ENCODE results near the gene ETHE1. TPM values are rescaled to one million over a fixed set of nuclear protein-coding genes. Genes with fewer than 3 reads are reported as not detected.

Gene ETHE1
- total RNA-seq, 1 donor: 52.1 TPM

DNA sequence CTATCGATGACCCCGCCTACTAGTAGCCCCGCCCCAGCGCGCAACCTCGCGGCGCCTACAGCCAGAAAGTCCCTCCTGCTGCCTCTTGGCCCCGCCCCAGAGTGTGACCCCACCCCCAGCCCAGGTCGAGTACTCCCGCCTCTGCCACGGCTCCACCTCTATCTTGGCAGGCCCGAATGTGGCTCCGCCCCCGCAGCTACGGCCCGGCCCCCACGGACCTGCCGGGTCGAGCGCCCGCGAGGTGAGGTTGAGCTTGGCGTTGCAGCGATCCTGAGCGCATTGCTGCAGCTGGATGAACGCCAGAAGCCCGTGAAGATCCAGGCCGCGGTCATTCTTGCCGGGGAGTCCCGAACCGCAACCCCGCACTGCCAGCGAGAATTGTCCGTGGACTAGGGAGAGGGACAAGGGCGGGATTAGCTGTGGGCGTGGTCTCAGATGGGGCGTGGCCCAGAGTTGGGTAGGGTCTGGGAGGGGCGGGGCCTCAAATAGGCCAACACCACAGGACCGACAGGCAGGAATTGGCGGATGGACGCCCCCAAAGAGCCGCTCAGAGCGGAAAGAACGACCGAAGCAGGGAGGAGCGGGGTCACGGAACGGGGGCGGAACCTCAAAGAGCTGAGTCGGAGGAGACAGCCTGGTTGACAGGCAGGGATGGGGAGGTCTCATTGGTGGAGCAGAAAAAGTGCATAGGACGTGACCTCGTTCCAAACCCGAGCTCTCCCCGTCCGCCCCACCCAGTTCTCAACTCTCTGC lies 63.4 kb downstream of the ETHE1 start:
- H3K27ac ChIP-seq (ENCODE audit: low read depth, low read length): no peak overlapping the region

DNA sequence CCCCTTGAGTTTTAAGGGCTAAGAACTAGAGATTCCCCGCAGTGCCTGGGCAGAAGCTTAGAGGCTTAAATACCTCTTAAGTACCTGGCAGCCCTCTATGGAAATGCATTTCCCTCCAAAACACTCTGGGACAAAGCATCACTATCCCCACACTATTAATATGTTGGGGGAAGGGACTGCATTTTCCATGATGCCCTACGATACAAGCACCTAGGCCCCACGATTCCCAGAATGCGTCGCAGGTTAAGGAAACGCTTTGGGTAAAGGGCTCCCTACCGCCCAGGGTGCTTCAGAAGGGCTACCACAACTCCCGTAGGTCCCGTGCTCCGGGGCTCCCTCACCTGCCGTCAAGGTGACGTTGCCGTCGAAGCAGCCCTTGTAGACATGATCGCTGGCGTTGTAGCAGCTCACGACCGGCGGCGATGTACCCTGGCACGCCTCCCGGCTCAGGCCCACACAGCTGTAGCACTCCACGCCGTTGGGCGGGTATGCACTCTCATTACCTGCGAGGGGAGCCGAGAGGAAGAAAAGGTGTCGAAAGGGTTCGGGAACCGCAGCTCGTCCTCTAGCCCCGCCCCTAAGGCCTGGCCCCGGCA lies 64.1 kb downstream of the ETHE1 start:
- peaks cover 8% of the 10 kb centered on the region for H3K27me3 ChIP-seq (ENCODE audit: insufficient read depth, low read length)
- no peaks in the 10 kb centered on the region for H3K79me2 ChIP-seq (ENCODE audit: insufficient read depth, low read length)
- DNase-seq (ENCODE audit: insufficient read length, low spot score, missing footprints): no peak
- peaks cover 7% of the 10 kb centered on the region for H3K4me1 ChIP-seq (ENCODE audit: insufficient read depth, low read length)
- H3K27ac ChIP-seq (ENCODE audit: low read depth, low read length): no peak overlapping the region
- H2AFZ ChIP-seq (ENCODE audit: low read length): peak overlapping the region; percentile 85
- peak overlapping the region; percentile 79 for H3K4me3 ChIP-seq (ENCODE audit: insufficient read depth, low read length)
- H3K9me3 ChIP-seq (ENCODE audit: low read depth, low read length): no peaks in the 10 kb centered on the region
- no peaks in the 10 kb centered on the region for H4K20me1 ChIP-seq (ENCODE audit: insufficient read depth, low read length)
- H3K4me2 ChIP-seq (ENCODE audit: insufficient read depth, low read length): peak overlapping the region; percentile 72
- TF ChIP-seq, protein P1, sequence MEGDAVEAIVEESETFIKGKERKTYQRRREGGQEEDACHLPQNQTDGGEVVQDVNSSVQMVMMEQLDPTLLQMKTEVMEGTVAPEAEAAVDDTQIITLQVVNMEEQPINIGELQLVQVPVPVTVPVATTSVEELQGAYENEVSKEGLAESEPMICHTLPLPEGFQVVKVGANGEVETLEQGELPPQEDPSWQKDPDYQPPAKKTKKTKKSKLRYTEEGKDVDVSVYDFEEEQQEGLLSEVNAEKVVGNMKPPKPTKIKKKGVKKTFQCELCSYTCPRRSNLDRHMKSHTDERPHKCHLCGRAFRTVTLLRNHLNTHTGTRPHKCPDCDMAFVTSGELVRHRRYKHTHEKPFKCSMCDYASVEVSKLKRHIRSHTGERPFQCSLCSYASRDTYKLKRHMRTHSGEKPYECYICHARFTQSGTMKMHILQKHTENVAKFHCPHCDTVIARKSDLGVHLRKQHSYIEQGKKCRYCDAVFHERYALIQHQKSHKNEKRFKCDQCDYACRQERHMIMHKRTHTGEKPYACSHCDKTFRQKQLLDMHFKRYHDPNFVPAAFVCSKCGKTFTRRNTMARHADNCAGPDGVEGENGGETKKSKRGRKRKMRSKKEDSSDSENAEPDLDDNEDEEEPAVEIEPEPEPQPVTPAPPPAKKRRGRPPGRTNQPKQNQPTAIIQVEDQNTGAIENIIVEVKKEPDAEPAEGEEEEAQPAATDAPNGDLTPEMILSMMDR (IDR thresholded peaks at IDR 0.05; ENCODE audit: extremely low read depth, low read depth, low read length): no peak
- no peaks in the 10 kb centered on the region for H3K36me3 ChIP-seq (ENCODE audit: insufficient read depth, low read length)

More for the DNA sequence above, 63.4 kb downstream of the ETHE1 start:
- H2AFZ ChIP-seq (ENCODE audit: low read length): peak overlapping the region; percentile 87
- peak overlapping the region; percentile 79 for H3K4me3 ChIP-seq (ENCODE audit: insufficient read depth, low read length)
- H3K9me3 ChIP-seq (ENCODE audit: low read depth, low read length): no peaks in the 10 kb centered on the region
- H3K27me3 ChIP-seq (ENCODE audit: insufficient read depth, low read length): peaks cover 8% of the 10 kb centered on the region
- no peaks in the 10 kb centered on the region for H4K20me1 ChIP-seq (ENCODE audit: insufficient read depth, low read length)
- H3K79me2 ChIP-seq (ENCODE audit: insufficient read depth, low read length): no peaks in the 10 kb centered on the region
- peak overlapping the region; percentile 72 for H3K4me2 ChIP-seq (ENCODE audit: insufficient read depth, low read length)
- peaks cover 12% of the 10 kb centered on the region for H3K4me1 ChIP-seq (ENCODE audit: insufficient read depth, low read length)
- H3K36me3 ChIP-seq (ENCODE audit: insufficient read depth, low read length): no peaks in the 10 kb centered on the region
- DNase-seq (ENCODE audit: insufficient read length, low spot score, missing footprints): peak; percentile 96
- TF ChIP-seq, protein P1 (IDR thresholded peaks at IDR 0.05; ENCODE audit: extremely low read depth, low read depth, low read length): no peak

DNA sequence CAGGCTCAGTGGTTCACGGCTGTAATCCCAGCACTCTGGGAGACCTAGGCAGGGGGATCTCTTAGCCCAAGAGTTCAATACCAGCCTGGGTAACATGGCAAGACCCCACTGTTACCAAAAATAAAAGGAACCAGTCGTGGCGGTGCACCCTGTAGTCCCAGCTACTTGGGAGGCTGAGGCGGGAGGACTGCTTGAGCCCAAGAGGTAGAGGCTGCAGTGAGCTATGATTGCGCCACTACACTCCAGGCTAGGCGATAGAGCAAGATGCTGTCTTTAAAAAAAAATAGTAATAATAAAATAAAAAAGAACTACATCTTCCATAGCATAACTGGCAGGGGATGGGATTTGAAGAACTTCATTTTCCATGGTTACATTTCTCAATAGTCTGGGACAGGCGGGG lies 64.6 kb downstream of the ETHE1 start:
- no peak overlapping the region for H3K4me2 ChIP-seq (ENCODE audit: insufficient read depth, low read length)
- no peak overlapping the region for H3K27ac ChIP-seq (ENCODE audit: low read depth, low read length)
- peaks cover 8% of the 10 kb centered on the region for H3K27me3 ChIP-seq (ENCODE audit: insufficient read depth, low read length)
- H4K20me1 ChIP-seq (ENCODE audit: insufficient read depth, low read length): no peaks in the 10 kb centered on the region
- H3K79me2 ChIP-seq (ENCODE audit: insufficient read depth, low read length): no peaks in the 10 kb centered on the region
- TF ChIP-seq, protein P1 (IDR thresholded peaks at IDR 0.05; ENCODE audit: extremely low read depth, low read depth, low read length): no peak
- no peaks in the 10 kb centered on the region for H3K36me3 ChIP-seq (ENCODE audit: insufficient read depth, low read length)
- H3K4me1 ChIP-seq (ENCODE audit: insufficient read depth, low read length): peaks cover 2% of the 10 kb centered on the region
- H2AFZ ChIP-seq (ENCODE audit: low read length): no peak overlapping the region
- H3K4me3 ChIP-seq (ENCODE audit: insufficient read depth, low read length): no peak overlapping the region
- DNase-seq (ENCODE audit: insufficient read length, low spot score, missing footprints): peak; percentile 19
- H3K9me3 ChIP-seq (ENCODE audit: low read depth, low read length): no peaks in the 10 kb centered on the region

DNA sequence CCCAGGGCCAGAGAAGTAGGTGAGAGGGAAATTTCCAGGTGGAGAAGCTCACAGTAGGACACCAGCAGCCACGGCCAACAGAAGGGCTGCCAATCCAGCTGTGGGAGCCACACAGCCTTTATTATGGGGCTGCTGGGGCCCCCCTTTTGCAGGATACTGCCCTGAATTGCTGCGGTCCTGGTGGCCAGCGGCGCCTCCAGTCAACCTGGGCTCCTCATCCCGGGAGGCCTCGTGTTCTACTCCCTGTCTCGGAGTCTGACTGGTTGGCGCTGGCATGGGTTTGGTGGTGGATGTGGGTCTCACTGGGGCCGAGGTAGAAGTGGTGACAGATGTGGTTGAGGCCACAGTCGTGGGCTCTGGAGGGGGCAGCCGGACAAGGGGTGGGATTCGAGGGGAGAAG lies 65.7 kb downstream of the ETHE1 start:
- H3K36me3 ChIP-seq (ENCODE audit: insufficient read depth, low read length): no peaks in the 10 kb centered on the region
- H3K4me2 ChIP-seq (ENCODE audit: insufficient read depth, low read length): no peak overlapping the region
- H3K79me2 ChIP-seq (ENCODE audit: insufficient read depth, low read length): no peaks in the 10 kb centered on the region
- H2AFZ ChIP-seq (ENCODE audit: low read length): no peak overlapping the region
- peaks cover 8% of the 10 kb centered on the region for H3K27me3 ChIP-seq (ENCODE audit: insufficient read depth, low read length)
- no peaks in the 10 kb centered on the region for H3K4me1 ChIP-seq (ENCODE audit: insufficient read depth, low read length)
- no peak overlapping the region for H3K27ac ChIP-seq (ENCODE audit: low read depth, low read length)
- TF ChIP-seq, protein P1 (IDR thresholded peaks at IDR 0.05; ENCODE audit: extremely low read depth, low read depth, low read length): no peak
- no peaks in the 10 kb centered on the region for H4K20me1 ChIP-seq (ENCODE audit: insufficient read depth, low read length)
- H3K4me3 ChIP-seq (ENCODE audit: insufficient read depth, low read length): no peak overlapping the region
- peak; percentile 44 for DNase-seq (ENCODE audit: insufficient read length, low spot score, missing footprints)
- no peaks in the 10 kb centered on the region for H3K9me3 ChIP-seq (ENCODE audit: low read depth, low read length)

Data from osteoblast (primary cell).